Karpas-422 (cell line): ENCODE measurements around the gene RNF220. TPM values are rescaled to one million over a fixed set of nuclear protein-coding genes. Genes with fewer than 3 reads are reported as not detected.

ENCODE experiments used
- DNase-seq: peaks from one replicate; pipeline ENCODE4 v3.0.0-alpha.2; 2015
- H2AFZ ChIP-seq: fragments of 200-600 bp; sonication (generic); 2 replicates; pipeline ENCODE4 v1.6.1; 2014; ENCODE audit warnings: antibody characterized with exemption, low read length, mixed read lengths
- H3K27ac ChIP-seq: fragments of 200-600 bp; sonication (generic); 2 replicates; pipeline ENCODE4 v1.5.1; 2014; ENCODE audit warnings: mild to moderate bottlenecking, low read length, moderate library complexity
- H3K27me3 ChIP-seq: fragments of 200-600 bp; sonication (generic); 2 replicates; pipeline ENCODE4 v1.6.1; 2014; ENCODE audit warnings: low read length, mixed read lengths
- H3K36me3 ChIP-seq: fragments of 200-600 bp; sonication (generic); 2 replicates; pipeline ENCODE4 v1.6.1; 2014; ENCODE audit warnings: low read length, mixed read lengths; ENCODE audit not compliant: insufficient read depth
- H3K4me1 ChIP-seq: fragments of 200-600 bp; sonication (generic); 2 replicates; pipeline ENCODE4 v1.6.1; 2014; ENCODE audit warnings: mild to moderate bottlenecking, low read length, mixed read lengths
- H3K4me2 ChIP-seq: fragments of 200-600 bp; sonication (generic); 2 replicates; pipeline ENCODE4 v1.6.1; 2014; ENCODE audit warnings: low read length, low read depth, mild to moderate bottlenecking; ENCODE audit not compliant: poor library complexity, severe bottlenecking
- H3K4me3 ChIP-seq: fragments of 200-600 bp; sonication (generic); 2 replicates; pipeline ENCODE4 v1.5.1; 2014; ENCODE audit warnings: mild to moderate bottlenecking, antibody characterized with exemption, low read length, mixed read lengths
- H3K79me2 ChIP-seq: fragments of 200-600 bp; sonication (generic); 2 replicates; pipeline ENCODE4 v1.6.1; 2014; ENCODE audit warnings: mild to moderate bottlenecking, low read length, mixed read lengths
- H3K9ac ChIP-seq: fragments of 200-600 bp; sonication (generic); 2 replicates; pipeline ENCODE4 v1.6.0; 2014; ENCODE audit warnings: low read length
- H3K9me2 ChIP-seq: fragments of 200-600 bp; sonication (generic), shearing (Covaris generic); replicated peaks from 2 replicates; pipeline ENCODE4 v1.6.0; 2014; ENCODE audit warnings: mild to moderate bottlenecking, low read length, moderate library complexity; ENCODE audit not compliant: insufficient read depth
- H3K9me3 ChIP-seq: fragments of 300-700, 200-600 bp; sonication (generic); 2 replicates; pipeline ENCODE4 v1.6.1; 2014; ENCODE audit warnings: low read length, mixed read lengths
- H4K20me1 ChIP-seq: fragments of 200-600 bp; sonication (generic); 2 replicates; pipeline ENCODE4 v1.6.1; 2014; ENCODE audit warnings: mild to moderate bottlenecking, antibody characterized with exemption, low read length, low read depth; ENCODE audit not compliant: insufficient read depth
- total RNA-seq: library from RNA; depleted of rRNA; stranded (reverse); fragments of >200 nt; shearing (Covaris generic); gene quantifications from 2 replicates; pipeline ENCODE4 v1.2.3, GENCODE V29; 2014; ENCODE audit warnings: low replicate concordance

The RNF220 gene
- total RNA-seq, 1 experiment from 2014 or later, result 73.6 TPM

GRCh38 chr1:44419901-44420300 is 14.8 kb downstream of the RNF220 start:
- H3K27me3 ChIP-seq, result no peaks in the 10 kb centered on the region

DNA sequence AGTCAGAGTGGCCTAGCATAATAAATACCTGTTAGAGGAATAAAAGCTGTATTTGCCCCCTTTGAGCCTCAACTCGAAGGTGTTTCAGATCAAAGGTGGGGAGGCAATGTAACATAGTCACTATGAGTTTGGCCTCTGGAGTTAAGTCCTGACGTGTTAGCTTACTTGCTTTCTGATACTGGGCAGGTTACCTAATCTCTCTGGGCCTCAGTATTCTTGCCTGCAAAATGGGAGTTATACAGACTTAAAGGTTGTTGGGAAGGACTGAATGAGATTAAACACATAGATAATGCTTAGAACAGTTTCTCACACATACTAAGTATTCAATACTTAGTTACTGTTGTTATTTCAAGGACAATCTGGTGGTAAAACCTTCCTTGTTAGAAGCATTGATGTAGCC is 15.5 kb downstream of the RNF220 start:
- Histone ChIP-seq H3K9me2 (no peaks in the 10 kb centered on the region), H3K36me3 (no peaks in the 10 kb centered on the region), H3K9ac (no peak overlapping the region), H2AFZ (no peak overlapping the region), H3K4me1 (peaks cover 24% of the 10 kb centered on the region), H3K9me3 (no peaks in the 10 kb centered on the region), H3K79me2 (no peaks in the 10 kb centered on the region), H3K4me2 (no peak overlapping the region), H3K27ac (no peak overlapping the region), H3K27me3 (no peaks in the 10 kb centered on the region), H3K4me3 (no peak overlapping the region), H4K20me1 (no peaks in the 10 kb centered on the region)
- no peak for DNase-seq

More at GRCh38 chr1:44419901-44420300, 14.8 kb downstream of the RNF220 start:
- Histone ChIP-seq H3K9me2 (no peaks in the 10 kb centered on the region), H3K4me1 (peaks cover 18% of the 10 kb centered on the region), H3K79me2 (no peaks in the 10 kb centered on the region), H3K36me3 (no peaks in the 10 kb centered on the region), H3K9ac (no peak overlapping the region), H3K9me3 (no peaks in the 10 kb centered on the region), H3K27ac (no peak overlapping the region), H4K20me1 (no peaks in the 10 kb centered on the region), H3K4me3 (no peak overlapping the region), H2AFZ (no peak overlapping the region), H3K4me2 (no peak overlapping the region)
- no peak for DNase-seq

GRCh38 chr1:44421446-44421884 is 16.4 kb downstream of the RNF220 start:
- Histone ChIP-seq H3K36me3 (no peaks in the 10 kb centered on the region), H3K79me2 (no peaks in the 10 kb centered on the region), H3K9ac (no peak overlapping the region), H3K4me3 (no peak overlapping the region), H3K9me3 (no peaks in the 10 kb centered on the region), H3K27ac (no peak overlapping the region), H3K4me2 (no peak overlapping the region), H3K9me2 (no peaks in the 10 kb centered on the region), H4K20me1 (no peaks in the 10 kb centered on the region), H3K27me3 (no peaks in the 10 kb centered on the region), H2AFZ (no peak overlapping the region), H3K4me1 (peaks cover 28% of the 10 kb centered on the region)
- no peak for DNase-seq

DNA sequence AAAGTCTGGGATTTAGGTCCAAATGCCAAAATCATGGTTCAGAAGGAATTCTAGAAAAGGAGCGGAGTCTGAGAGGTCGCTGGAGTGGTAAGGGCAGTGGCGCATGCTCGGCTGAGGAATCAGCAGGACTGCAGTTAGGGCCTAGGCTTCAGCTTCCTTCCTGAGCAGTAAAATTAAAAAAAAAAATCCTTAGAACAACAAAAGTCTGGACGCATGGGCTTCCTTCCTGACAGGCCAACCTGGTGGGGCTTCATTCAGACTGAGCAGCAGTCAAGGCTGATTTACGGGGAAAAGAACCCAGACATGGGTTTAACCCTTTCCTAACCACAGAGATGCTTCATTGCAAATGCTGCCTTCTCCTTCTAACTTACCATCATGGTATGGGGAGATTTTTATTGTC is 17.1 kb downstream of the RNF220 start:
- Histone ChIP-seq H3K9me2 (no peaks in the 10 kb centered on the region), H3K4me1 (peaks cover 28% of the 10 kb centered on the region), H2AFZ (no peak overlapping the region), H3K9me3 (no peaks in the 10 kb centered on the region), H3K4me2 (no peak overlapping the region), H3K9ac (no peak overlapping the region), H3K27ac (no peak overlapping the region), H4K20me1 (no peaks in the 10 kb centered on the region), H3K4me3 (no peak overlapping the region), H3K36me3 (no peaks in the 10 kb centered on the region), H3K79me2 (no peaks in the 10 kb centered on the region), H3K27me3 (no peaks in the 10 kb centered on the region)
- no peak for DNase-seq

DNA sequence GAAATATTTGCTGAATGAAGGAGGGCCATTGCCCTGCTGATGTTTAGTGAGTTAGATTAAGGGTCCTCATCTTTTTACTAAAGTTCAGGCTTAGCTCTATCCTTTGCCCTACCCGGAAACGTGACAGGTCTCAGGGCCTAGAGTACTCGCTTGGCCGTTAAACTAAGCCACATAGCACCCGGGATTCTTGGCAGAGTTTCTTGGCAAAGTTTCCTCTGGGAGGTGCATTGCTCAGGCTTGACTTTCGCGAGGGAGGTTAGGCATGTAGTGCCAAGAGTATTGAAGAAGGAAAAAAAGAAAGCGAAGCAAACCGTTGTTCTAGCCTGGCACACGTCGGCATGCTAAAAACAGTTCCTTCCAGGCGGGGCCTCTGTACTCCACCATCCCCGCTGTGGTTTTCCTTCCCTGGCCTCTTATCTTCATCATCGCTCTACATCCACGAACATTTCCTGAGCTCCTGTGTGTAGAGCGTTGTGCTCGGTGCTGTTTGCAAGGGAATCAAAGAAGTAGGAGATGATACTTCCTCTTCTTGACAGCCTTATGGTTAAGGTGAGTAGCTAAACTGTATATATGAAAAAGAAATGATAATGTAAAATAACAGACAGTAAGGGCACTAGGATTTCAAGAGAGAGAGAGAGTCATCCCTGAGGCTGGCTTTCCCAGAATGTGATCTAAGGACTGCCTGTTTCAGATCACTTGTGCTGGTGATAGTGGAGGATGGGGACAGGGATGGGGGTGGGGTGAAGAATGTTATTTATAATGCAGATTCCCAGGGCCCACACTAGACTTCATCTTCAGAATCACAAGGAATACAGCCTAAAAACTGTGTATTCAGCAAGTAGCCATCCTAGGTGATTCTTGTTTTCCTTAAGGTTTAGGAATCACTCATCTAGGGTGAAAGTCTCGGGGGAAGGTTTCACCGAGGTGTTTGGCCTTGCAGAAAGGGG is 18.8 kb downstream of the RNF220 start:
- Histone ChIP-seq H2AFZ (no peak overlapping the region), H3K4me3 (no peak overlapping the region), H3K9ac (0 out of 2 replicates have a peak overlapping the region, but pooled peaks have one; percentile 29), H3K4me2 (peak overlapping the region; percentile 19), H3K9me2 (no peaks in the 10 kb centered on the region), H3K4me1 (peaks cover 28% of the 10 kb centered on the region), H3K79me2 (no peaks in the 10 kb centered on the region), H3K36me3 (no peaks in the 10 kb centered on the region), H4K20me1 (no peaks in the 10 kb centered on the region), H3K27ac (peak overlapping the region; percentile 58; the same call in 1 of the 2 replicates), H3K27me3 (no peaks in the 10 kb centered on the region), H3K9me3 (no peaks in the 10 kb centered on the region)
- DNase-seq, result no peak

DNA sequence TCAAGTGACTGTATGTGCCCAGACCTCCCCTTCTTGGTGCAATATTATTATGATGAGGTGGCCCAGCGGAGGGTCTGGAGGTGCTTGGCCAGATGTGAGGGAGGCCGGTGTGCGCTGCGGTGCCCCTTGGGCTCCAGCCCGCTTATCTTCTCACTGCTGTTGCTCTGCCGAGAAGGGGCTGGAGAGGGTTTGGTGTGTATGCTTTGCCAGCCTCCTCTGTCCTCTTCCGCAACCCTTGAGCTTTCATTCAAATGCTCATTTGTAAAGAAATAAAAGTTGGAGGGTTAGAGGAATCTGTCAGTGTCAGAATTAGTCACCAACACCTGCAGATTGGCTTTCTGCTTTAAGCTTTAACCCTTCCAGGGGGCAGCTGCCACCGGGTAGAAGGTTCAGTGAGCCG is 19.7 kb downstream of the RNF220 start:
- no peaks in the 10 kb centered on the region for H3K79me2 ChIP-seq

GRCh38 chr1:44425341-44426082 is 20.5 kb downstream of the RNF220 start:
- Histone ChIP-seq H3K79me2 (no peaks in the 10 kb centered on the region), H3K36me3 (no peaks in the 10 kb centered on the region), H3K4me3 (peak overlapping the region; percentile 8; the same call in 1 of the 2 replicates), H3K4me2 (peak overlapping the region; percentile 19), H2AFZ (no peak overlapping the region), H3K4me1 (peaks cover 33% of the 10 kb centered on the region), H3K27me3 (no peaks in the 10 kb centered on the region), H3K9me3 (no peaks in the 10 kb centered on the region), H3K9me2 (no peaks in the 10 kb centered on the region), H3K9ac (0 out of 2 replicates have a peak overlapping the region, but pooled peaks have one; percentile 21), H4K20me1 (no peaks in the 10 kb centered on the region), H3K27ac (peak overlapping the region; percentile 58; the same call in 1 of the 2 replicates)
- no peak for DNase-seq

More for the DNA sequence above, 19.7 kb downstream of the RNF220 start:
- no peaks in the 10 kb centered on the region for H3K9me2 ChIP-seq
- peak overlapping the region; percentile 58 for H3K27ac ChIP-seq
- H3K4me3 ChIP-seq, result peak overlapping the region; percentile 8; the same call in 1 of the 2 replicates
- H3K4me2 ChIP-seq, result peak overlapping the region; percentile 19
- H3K27me3 ChIP-seq, result no peaks in the 10 kb centered on the region
- no peak for DNase-seq
- no peak overlapping the region for H2AFZ ChIP-seq
- H4K20me1 ChIP-seq, result no peaks in the 10 kb centered on the region
- H3K9ac ChIP-seq, result 0 out of 2 replicates have a peak overlapping the region, but pooled peaks have one; percentile 29
- no peaks in the 10 kb centered on the region for H3K36me3 ChIP-seq
- H3K4me1 ChIP-seq, result peaks cover 33% of the 10 kb centered on the region
- no peaks in the 10 kb centered on the region for H3K9me3 ChIP-seq

- H3K27ac ChIP-seq, result no peak overlapping the region
- H3K4me2 ChIP-seq, result no peak overlapping the region
- H2AFZ ChIP-seq, result no peak overlapping the region
- H3K36me3 ChIP-seq, result no peaks in the 10 kb centered on the region
- DNase-seq, result no peak
- H3K9me2 ChIP-seq, result no peaks in the 10 kb centered on the region
- no peaks in the 10 kb centered on the region for H4K20me1 ChIP-seq
- H3K9me3 ChIP-seq, result no peaks in the 10 kb centered on the region
- H3K4me3 ChIP-seq, result no peak overlapping the region
- H3K9ac ChIP-seq, result no peak overlapping the region
- no peaks in the 10 kb centered on the region for H3K79me2 ChIP-seq
- peaks cover 11% of the 10 kb centered on the region for H3K4me1 ChIP-seq
- H3K27me3 ChIP-seq, result no peaks in the 10 kb centered on the region
These were observed 26.8 kb downstream of the RNF220 start for GRCh38 chr1:44431861-44432260.
